ENCODE results near the gene ZNF438.
"Not testable (repeated sequence)": the region's sequence is repeated elsewhere in the genome, so short reads cannot be mapped to it uniquely, and the experiment has no call there.

- TF ChIP-seq, protein P1, sequence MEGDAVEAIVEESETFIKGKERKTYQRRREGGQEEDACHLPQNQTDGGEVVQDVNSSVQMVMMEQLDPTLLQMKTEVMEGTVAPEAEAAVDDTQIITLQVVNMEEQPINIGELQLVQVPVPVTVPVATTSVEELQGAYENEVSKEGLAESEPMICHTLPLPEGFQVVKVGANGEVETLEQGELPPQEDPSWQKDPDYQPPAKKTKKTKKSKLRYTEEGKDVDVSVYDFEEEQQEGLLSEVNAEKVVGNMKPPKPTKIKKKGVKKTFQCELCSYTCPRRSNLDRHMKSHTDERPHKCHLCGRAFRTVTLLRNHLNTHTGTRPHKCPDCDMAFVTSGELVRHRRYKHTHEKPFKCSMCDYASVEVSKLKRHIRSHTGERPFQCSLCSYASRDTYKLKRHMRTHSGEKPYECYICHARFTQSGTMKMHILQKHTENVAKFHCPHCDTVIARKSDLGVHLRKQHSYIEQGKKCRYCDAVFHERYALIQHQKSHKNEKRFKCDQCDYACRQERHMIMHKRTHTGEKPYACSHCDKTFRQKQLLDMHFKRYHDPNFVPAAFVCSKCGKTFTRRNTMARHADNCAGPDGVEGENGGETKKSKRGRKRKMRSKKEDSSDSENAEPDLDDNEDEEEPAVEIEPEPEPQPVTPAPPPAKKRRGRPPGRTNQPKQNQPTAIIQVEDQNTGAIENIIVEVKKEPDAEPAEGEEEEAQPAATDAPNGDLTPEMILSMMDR (IDR thresholded peaks at IDR 0.05; ENCODE audit: low read depth, low read length, poor library complexity, severe bottlenecking), result not testable (repeated sequence)
- not testable (repeated sequence) for TF ChIP-seq EZH2phosphoT487 (IDR thresholded peaks at IDR 0.05; ENCODE audit: borderline replicate concordance, low read length)
Measured at GRCh38 chr10:30983209-30983608, 48.5 kb downstream of the ZNF438 start.

Data from DOHH2 (cell line).